GM19467 (cell line): Measurements from ENCODE around the gene HOXB7.

ENCODE experiments used
- ATAC-seq: cut with Tn5 transposase; IDR thresholded peaks from one replicate; pipeline ENCODE4 v1.9.1; 2021; ENCODE audit warnings: mild to moderate bottlenecking, moderate library complexity; ENCODE audit not compliant: unreplicated experiment

Gene HOXB7

GRCh38 chr17:48610282-48611211 is at the start of gene HOXB7:
HOXB7 (minus strand) TSS chr17:48611017; CDS start chr17:48610918, 99 bp downstream.
- ATAC-seq: no peak

- no peak for ATAC-seq
Measured at GRCh38 chr17:48655913-48656312, 45.1 kb upstream of the HOXB7 start.

- no peak for ATAC-seq
Measured at GRCh38 chr17:48649741-48650140, 38.9 kb upstream of the HOXB7 start.

GRCh38 chr17:48647963-48648245 is 37.1 kb upstream of the HOXB7 start:
- ATAC-seq: no peak

GRCh38 chr17:48647103-48647962 is 36.5 kb upstream of the HOXB7 start:
- no peak for ATAC-seq

GRCh38 chr17:48646183-48647102 is 35.6 kb upstream of the HOXB7 start:
- no peak for ATAC-seq

- no peak for ATAC-seq
Measured at GRCh38 chr17:48645639-48646182, 34.9 kb upstream of the HOXB7 start.

- no peak for ATAC-seq
Measured at GRCh38 chr17:48644910-48645557, 34.2 kb upstream of the HOXB7 start.

- no peak for ATAC-seq
Measured at GRCh38 chr17:48644159-48644558, 33.3 kb upstream of the HOXB7 start.

GRCh38 chr17:48643697-48644012 is 32.8 kb upstream of the HOXB7 start:
- no peak for ATAC-seq

- ATAC-seq: no peak
Measured at GRCh38 chr17:48642843-48643696, 32.3 kb upstream of the HOXB7 start.

- no peak for ATAC-seq
Measured at GRCh38 chr17:48642059-48642842, 31.4 kb upstream of the HOXB7 start.

GRCh38 chr17:48641541-48642058 is 30.8 kb upstream of the HOXB7 start:
- no peak for ATAC-seq

- ATAC-seq: no peak
Measured at GRCh38 chr17:48640858-48641180, 30.0 kb upstream of the HOXB7 start.

GRCh38 chr17:48639982-48640857 is 29.4 kb upstream of the HOXB7 start:
- no peak for ATAC-seq

- ATAC-seq: no peak
Measured at GRCh38 chr17:48639136-48639535, 28.3 kb upstream of the HOXB7 start.
